Forelimb muscle (tissue), 1 donor: ENCODE data around the gene GYS1. TPM values are rescaled to one million over a fixed set of nuclear protein-coding genes. Genes with fewer than 3 reads are reported as not detected.

Experiments used
- DNase-seq: peaks from one replicate; pipeline ENCODE4 v3.0.0-alpha.2; 2013; ENCODE audit warnings: low read depth
- polyA plus RNA-seq: library from polyadenylated mRNA; unstranded; fragments of 120-200 nt; gene quantifications from one replicate; pipeline ENCODE4 v1.2.1, GENCODE V29; 2013; ENCODE audit not compliant: insufficient read length

The GYS1 gene
- polyA plus RNA-seq, 1 donor: 89.0 TPM

DNA sequence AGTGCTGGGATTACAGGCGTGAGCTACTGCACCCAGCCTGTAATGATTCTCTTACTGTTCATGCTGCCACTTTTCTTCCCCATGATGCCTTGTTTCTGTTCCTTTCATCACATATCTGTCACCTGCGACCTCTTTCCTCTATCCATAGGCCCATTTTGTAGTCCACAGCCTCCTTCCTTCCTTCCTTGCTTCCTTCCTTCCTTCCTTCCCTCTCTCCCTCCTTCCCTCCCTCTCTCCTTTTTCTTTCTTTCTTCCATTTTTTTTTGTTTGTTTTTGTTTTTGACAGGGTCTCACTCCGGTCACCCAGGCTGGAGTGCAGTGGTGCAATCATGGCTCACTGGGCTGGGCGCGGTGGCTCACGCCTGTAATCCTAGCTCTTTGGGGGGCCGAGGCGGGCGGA lies 4.2 kb downstream of the GYS1 start:
- no peak for DNase-seq

DNA sequence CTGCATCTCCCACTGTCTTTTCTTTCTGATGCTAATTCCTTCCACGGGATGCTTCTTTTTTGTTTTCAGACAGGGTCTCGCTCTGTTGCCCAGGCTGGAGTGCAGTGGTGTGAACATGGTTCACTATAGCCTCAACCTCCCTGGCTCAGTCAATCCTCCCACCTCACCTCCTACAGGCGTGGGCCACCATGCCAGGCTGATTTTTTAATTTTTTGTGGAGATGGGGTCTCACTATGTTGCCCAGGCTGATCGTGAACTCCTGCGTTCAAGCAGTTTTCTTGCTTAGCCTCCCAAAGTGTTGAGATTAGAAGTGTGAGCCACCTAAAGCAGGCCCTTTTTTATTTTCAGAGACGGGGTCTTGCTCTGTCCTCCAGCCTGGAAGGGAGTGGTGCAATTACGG lies 4.8 kb downstream of the GYS1 start:
- no peak for DNase-seq

DNA sequence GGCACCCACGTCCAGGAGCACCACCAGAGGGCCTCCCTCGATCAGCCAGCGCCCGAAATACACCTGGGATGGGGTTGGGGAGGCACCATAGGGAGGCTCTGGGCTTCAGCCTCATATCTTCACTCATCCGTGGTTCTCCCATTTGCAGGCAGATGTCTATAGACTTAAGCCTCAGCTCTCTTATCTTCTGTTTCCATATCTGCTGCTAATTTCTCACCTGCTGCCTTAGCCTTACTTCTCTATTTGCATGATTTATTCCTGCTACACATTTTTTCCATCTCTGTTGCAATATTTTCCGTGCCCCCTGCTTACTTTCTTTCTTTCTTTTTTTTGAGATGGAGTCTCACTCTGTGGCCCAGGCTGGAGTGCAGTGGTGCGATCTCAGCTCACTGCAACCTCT lies 5.8 kb downstream of the GYS1 start:
- no peak for DNase-seq

DNA sequence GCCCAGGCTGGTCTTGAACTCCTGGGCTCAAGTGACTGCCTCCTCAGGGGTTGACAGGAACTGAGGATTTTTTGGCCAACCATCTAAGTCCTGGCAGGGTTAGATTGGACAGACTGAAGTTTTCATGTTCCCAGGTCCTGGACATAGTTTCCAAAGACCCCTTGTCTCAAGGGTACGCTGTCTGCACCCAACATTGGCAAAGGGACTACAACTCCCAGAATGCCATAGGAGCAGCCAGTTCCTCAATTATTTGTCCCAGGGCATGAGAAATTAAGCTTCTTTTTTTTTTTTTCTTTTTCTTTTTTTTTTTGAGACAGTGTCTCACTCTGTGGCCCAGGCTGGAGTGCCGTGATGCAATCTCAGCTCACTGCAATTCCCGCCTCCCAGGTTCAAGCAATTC lies 6.9 kb downstream of the GYS1 start:
- no peak for DNase-seq

DNA sequence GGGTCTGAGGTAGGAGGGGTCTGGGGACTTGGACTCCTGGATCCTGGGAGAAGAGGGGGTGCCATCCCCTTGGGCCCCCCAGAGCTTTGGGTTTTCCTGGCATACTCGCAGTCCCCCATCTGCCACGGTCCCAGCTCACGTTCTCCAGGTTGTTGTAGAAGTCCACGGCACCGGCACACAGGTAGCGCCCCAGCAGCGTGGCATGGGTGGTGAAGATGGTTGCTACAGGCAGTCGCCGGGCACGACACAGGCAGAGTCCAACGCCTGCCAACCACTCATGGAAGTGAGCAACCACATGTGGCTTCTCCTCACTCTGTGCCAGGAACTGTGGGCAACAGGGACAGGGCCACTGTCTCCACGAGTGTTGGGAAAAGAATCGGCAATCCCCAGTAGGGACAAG lies 7.4 kb downstream of the GYS1 start:
- DNase-seq: no peak

DNA sequence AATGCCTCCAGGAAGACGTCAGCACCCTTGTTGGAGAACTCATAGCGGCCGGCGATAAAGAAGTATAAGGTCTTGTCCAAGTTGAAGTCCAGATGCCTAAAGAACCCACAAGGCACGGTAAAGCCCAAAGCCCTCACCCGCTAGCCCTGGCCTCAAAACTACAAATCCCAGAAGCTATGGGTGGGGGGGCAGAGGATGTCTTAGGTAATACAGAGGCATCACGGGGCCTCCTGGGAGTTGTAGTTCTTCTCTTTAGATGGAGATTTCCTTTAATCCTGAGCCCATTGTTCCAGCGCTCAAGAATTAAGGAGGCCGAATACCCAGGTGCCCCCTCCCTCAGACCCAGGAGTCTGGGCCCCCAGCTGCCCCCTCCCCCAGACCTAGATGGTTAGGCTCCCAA lies 10.8 kb downstream of the GYS1 start:
- no peak for DNase-seq

DNA sequence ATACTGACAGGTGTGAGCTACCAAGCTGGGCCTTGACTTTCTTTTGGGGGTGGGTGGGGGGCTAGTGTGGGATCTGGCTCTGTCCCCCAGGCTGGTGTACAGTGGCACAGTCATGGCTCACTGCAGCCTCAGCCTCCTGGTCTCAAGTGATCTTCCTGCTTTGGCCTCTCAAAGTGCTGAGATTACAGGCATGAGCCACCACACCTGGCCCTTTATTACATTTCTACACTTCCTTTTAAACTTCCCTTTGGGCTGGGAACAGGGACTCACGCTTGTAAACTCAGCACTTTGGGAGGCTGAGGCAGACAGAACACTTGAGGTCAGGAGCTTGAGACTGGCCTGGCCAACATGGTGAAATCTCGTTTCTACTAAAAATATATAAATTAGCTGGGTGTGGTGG lies 16.0 kb downstream of the GYS1 start:
- DNase-seq: no peak

DNA sequence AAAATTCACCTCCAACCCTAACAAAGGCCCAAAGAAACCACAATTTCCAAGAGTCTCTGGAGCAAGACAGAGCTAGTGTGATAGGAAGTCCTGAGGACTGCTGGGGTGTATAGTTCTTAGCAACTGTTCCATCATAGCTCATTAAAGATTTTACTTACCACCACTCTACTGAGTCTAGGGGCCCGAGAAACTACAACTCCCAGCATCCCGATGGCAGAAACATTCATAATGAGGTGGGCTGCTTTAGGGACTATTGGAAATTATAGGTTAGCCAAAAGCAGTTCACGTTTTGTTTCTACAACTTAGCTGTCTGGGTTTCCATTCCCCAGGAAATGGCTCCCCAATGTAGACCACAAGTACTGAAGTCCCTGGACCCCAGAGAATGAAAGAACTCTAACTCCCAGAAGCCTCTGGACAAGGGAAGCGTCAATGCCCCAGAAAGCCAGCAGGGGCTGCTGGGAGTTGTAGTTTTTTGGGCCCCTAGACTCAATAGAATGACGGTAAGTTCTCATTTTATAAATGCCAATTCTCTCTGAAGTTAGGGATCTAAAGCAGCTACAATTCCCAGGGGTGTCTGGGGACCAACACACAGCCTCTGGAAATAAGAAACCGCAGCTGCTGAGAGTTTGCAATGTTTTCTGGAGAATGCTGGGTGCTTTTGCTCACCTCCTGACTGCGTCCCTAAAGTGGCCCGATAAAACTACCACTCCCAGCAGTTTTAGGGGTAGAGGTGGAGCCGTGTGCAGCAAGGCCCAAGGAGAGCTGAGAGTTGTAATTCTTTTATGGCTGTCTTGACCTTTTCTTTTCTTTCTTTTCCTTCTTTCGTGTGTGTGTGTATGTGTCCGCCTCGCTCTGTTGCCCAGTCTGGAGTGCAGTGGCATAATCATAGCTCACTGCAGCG lies 16.9 kb downstream of the GYS1 start:
- no peak for DNase-seq

DNA sequence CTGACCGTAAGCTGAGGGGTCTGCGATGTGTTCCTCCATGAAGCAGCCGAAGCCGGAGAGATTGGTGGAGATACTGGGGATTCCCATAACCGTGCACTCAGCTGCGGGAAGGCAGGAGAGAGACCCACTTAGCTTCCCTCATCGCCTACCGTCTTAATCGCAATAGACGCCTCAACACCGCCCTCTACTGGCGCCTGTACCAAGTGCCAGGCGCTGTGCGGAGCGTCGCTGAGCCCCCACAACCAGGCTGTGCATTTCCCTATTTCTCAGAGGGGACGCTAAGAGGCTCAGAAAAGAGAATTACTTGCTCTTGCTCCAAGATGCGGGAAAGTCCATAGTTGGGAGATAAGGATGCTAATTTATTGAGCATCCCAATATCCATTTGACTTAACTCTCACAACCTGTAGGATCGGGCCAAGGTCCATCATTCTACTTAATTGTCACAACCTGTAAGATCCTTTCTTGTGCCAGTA lies 22.1 kb downstream of the GYS1 start:
- DNase-seq: no peak

DNA sequence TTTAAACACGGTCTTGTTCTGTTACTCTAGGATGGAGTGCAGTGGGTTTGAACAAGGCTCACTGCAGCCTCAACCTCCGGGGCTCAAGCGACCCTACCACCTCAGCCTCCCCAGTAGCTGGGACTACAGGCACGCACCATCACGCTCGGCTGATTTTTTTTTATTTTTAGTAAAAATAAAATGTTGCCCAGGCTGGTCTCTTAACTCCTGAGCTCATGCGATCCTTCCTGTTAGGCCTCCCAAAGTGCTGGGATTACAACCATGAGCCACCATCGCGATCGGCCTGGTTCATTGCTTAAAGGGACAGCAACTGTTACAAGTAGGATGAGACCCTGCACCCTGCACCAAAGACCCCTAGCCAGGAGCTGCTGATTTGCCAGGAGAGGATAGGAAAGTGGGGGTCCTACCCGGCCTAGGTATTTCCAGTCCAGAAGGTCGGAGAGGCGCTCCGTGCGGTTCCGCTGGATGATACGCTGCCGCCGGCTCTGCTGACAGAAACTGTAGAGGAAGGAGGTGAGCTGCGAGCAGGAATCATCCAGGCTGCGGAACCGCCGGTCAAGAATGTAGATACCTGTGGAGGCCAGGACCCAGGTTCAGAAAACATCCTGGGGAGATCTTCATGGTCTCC lies 22.9 kb downstream of the GYS1 start:
- no peak for DNase-seq

DNA sequence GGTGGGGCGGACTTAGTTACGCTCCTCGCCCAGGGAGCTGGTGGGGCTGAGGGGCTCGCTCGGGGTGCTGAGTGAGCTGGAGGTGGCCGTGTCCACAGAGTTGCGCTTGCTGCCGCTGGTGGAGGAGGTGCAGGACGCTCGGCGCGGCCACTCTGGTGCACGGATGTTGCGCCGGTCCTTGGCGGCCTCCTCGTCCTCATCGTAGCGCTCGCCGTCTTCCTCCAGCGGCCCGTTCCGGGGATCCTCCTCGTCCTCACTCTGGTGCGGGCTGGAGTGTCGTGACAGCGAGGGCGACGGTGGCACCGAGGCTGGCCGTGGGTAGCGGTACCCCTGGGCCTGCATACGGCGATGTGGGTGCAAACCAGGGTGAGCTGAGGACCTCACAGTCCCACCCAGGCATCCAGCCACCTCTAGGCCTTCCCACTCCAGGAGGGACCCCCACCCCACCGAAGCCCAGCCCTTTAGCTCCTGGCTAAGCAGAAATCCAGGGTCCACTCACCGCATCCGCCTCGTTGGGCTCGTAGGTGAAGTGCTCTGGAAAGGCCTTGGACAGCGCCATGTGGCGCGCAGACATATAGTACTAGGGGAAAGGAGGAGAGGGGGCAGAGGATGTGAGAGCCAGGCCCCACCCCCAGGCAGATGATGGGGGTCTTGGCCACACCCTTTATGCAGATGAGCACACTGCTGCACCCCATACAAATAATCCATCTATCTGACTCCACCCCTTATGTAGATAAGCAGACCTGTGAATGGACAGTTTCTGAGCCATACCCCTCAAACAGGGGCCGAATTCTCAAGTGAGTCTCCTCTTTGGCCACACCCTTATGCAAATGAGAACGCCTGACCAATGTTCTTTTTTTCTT lies 23.6 kb downstream of the GYS1 start:
- DNase-seq: no peak

DNA sequence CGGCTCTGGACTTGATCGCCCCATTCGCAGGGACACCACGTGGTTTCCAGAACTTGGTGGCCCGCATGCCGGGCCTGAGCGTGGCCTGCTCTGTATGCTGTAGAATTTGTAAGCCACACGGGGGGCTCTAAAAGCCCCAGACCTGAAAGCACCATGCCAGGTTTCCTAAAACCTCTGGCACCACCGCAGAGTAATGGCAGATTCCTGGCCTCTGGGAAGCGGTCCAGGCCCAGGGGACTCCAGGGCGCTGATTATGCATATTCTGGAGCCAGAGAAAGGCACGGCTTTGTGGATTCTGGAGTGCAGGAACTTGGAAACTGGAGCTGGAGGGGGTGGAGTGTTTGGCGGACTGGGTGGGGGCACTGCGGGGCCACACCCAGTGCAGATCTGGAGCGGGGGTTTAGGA lies 24.3 kb downstream of the GYS1 start:
- DNase-seq: no peak

DNA sequence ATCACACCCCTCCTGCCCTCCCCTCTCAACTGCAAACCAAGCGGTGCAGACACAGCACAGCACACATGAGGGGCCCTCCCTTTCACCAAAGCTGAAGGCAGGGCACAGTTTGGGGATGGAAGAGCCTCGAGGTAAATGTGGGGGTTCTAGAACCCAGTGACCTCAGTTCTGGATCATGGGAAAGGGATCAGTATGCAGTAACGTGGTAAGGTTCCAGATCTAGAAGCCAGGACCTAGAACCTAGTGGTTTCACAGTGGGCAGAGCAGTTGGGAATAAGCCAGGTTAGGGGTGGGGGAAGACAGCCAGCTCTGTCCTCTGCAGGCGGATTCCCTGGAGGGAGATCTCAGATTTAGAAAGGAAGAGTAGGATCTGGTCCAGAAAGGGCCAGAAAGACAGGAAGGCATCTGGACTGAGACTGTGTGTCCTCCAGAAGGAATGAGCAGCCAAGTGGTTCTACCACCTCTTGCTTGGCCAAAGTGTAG lies 24.9 kb downstream of the GYS1 start:
- DNase-seq: no peak

DNA sequence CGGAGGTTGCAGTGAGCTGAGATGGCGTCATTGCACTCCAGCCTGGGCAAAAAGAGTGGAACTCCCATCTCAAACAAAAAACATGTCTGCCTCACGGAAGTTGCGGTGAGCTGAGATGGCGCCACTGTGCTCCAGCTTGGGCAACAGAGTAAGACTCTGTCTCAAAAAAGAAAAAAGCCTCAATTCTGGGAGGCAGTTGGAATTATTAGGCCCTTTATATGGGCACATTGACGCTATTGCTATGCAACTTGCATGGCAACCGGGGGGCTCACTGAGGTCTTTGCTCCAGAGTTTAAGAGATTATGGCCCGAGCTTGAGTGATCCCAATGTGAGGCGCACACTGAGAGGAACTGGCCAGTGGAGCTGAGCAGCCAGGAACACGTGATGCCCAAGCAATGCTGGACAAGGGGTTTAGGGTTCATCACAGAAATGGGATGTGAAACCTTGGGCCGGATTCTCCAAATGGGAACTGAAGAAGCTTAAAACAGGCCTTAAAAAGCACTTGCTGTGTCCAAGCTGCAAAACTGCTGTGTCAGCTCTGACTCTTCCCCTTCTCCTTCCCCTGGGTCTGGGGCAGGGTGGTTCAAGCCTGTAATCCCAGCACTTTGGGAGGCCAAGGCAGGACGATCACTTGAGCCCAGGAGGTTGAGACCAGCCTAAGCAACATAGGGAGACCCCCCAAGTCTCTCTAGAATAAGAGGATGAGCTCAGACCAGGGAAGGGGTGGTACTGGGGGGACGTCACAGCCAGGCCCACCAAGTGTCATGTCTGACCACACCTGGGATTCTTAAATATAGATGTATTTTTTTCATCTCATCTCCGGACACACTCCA lies 25.5 kb downstream of the GYS1 start:
- DNase-seq: no peak

DNA sequence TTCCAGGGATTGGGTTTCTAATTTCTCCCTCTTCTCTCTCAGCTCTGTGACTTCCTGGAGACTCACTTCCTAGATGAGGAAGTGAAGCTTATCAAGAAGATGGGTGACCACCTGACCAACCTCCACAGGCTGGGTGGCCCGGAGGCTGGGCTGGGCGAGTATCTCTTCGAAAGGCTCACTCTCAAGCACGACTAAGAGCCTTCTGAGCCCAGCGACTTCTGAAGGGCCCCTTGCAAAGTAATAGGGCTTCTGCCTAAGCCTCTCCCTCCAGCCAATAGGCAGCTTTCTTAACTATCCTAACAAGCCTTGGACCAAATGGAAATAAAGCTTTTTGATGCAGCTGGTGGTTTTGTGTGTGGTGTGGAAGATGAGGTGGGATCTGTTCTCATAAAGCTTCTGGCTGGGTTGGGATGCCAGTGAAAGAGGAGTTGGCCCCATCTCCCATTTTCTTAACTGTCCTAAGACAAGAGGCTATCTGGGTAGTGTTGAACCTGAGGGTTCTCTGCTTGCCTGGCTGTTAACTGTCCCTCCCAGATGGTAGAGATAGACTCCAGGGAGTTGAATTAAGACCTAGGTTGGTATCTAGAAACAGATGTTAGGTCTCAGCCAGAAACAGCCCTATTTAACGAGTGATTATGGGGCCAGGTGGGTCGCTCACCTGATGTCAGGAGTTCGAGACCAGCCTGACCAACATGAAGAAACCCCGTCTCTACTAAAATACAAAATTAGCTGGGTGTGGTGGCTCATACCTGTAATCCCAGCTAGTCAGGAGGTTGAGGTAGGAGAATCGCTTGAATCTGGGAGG lies 26.4 kb downstream of the GYS1 start:
- DNase-seq: no peak

DNA sequence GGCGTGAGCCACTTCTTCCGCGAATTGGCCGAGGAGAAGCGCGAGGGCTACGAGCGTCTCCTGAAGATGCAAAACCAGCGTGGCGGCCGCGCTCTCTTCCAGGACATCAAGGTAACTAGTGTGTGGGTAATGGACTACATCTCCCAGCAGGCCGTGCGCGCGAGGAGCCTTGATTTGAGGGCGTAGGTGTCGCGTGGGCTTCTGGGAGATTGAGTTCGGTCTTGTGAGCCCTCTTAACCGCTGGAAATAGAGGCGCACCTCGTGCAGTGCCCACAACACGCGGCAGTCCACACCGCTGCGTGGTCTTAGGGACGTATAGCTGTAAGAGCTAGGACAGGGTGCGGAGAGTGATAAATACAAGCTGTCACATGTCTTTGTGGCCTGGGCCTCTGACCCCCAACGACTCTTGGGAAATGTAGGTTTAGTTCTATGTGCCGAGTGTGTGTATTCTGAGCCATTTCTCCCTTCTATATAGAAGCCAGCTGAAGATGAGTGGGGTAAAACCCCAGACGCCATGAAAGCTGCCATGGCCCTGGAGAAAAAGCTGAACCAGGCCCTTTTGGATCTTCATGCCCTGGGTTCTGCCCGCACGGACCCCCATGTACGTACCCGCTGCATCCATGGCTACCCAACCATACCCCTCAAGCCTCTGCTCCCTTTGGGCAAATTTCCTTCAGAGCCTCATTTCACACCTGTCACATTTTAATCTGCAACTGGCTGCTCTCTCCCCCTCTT lies 27.1 kb downstream of the GYS1 start:
- peak; percentile 59 for DNase-seq

DNA sequence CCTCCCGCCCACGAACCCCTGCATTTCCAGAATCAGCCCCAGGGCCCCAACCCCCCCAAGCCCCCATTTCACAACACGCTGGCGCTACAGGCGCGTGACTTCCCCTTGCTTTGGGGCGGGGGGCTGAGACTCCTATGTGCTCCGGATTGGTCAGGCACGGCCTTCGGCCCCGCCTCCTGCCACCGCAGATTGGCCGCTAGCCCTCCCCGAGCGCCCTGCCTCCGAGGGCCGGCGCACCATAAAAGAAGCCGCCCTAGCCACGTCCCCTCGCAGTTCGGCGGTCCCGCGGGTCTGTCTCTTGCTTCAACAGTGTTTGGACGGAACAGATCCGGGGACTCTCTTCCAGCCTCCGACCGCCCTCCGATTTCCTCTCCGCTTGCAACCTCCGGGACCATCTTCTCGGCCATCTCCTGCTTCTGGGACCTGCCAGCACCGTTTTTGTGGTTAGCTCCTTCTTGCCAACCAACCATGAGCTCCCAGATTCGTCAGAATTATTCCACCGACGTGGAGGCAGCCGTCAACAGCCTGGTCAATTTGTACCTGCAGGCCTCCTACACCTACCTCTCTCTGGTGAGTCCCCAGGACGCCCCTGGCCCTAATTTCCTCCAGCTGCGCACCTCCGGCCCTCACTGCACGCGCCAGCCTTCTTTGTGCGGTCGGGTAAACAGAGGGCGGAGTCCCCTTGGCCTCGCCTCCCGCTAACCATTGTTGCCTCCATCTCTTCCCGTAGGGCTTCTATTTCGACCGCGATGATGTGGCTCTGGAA lies 27.9 kb downstream of the GYS1 start, which contains the start of gene FTL:
Gene FTL (plus strand): TSS at position 270 of the 766 bp plus-strand sequence. CDS start 199 bp downstream, at position 469.
- peak; percentile 86 for DNase-seq

DNA sequence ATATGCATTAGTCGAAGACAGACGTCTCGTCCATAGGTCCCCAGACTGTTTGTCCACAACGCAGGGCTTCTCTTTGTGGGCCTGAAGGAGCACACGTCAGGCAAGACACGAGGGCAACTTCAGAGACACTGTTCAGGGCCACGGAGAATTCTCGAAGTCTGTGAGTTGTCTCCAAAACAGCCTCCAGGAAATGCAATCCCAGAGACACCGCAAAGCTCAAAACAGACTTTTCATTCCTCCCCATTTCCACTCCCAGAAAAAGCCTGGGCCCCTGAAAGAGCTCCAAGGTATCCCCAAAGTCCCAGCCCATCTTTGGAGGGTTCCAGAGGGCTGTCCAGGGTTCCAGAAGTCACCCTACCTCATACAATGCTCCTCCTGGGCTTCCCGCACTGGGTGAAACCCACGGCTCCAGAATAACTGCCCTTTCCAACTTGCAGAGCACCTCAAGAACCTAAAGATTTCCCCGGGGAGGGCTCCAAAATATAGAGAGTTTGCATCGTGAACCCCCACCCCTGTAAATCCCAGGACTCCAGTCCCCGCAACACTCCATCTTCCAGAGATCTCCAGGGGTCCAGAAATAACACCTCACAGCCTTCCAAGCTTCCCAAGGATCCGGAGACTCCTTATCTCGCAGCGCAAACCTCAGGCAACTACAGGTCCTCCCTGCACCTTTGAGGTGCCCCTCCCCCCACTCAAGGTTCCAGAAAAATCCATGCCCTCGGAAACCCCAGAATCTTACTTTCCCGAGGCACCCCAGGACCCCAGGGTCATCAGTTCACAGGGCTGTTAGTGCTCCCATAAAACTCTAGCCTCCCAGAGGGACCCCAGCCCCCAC lies 28.7 kb downstream of the GYS1 start:
- no peak for DNase-seq
